H9 (cell line): ENCODE data around the gene WASF3. TPM values are rescaled to one million over a fixed set of nuclear protein-coding genes. Genes with fewer than 3 reads are reported as not detected.

ENCODE experiments used
- DNase-seq: peaks from one replicate; pipeline ENCODE4 v3.0.0-alpha.2; 2017
- H2AFZ ChIP-seq: one replicate; pipeline ENCODE4 v1.6.1; 2013; ENCODE audit warnings: mild to moderate bottlenecking, low read length, control low read depth, moderate library complexity
- H2AK5ac ChIP-seq: 2 replicates; pipeline ENCODE4 v1.6.1; 2013; ENCODE audit warnings: low read length, control low read depth, mixed read lengths; ENCODE audit not compliant: insufficient read length
- H2BK120ac ChIP-seq: one replicate; pipeline ENCODE4 v1.6.1; 2013; ENCODE audit warnings: low read depth, mild to moderate bottlenecking, low read length, control low read depth, inconsistent platforms; ENCODE audit not compliant: poor library complexity, severe bottlenecking
- H2BK12ac ChIP-seq: 2 replicates; pipeline ENCODE4 v1.6.1; 2013; ENCODE audit warnings: low read length, control low read depth, mixed read lengths, low read depth; ENCODE audit not compliant: insufficient read length
- H2BK15ac ChIP-seq: 2 replicates; pipeline ENCODE4 v1.6.1; 2013; ENCODE audit warnings: low read depth, low read length, control low read depth
- H2BK20ac ChIP-seq: one replicate; pipeline ENCODE4 v1.6.1; 2013; ENCODE audit warnings: low read depth, mild to moderate bottlenecking, low read length, control low read depth, inconsistent platforms; ENCODE audit not compliant: poor library complexity, severe bottlenecking
- H2BK5ac ChIP-seq: 2 replicates; pipeline ENCODE4 v1.6.1; 2013; ENCODE audit warnings: low read length, control low read depth, mixed read lengths; ENCODE audit not compliant: insufficient read length
- H3K14ac ChIP-seq: 2 replicates; pipeline ENCODE4 v1.6.1; 2013; ENCODE audit warnings: low read length, control low read depth; ENCODE audit not compliant: insufficient read depth
- H3K18ac ChIP-seq: 2 replicates; pipeline ENCODE4 v1.6.1; 2013; ENCODE audit warnings: low read depth, mild to moderate bottlenecking, mixed read lengths, low read length, control low read depth; ENCODE audit not compliant: insufficient read length
- H3K23ac ChIP-seq: 2 replicates; pipeline ENCODE4 v1.6.1; 2013; ENCODE audit warnings: low read length, control low read depth, mixed read lengths, low read depth; ENCODE audit not compliant: insufficient read length
- H3K23me2 ChIP-seq: 2 replicates; pipeline ENCODE4 v1.6.1; 2013; ENCODE audit warnings: low read depth, mild to moderate bottlenecking, mixed read lengths, low read length, control low read depth; ENCODE audit not compliant: insufficient read length, poor library complexity, severe bottlenecking
- H3K27ac ChIP-seq: 2 replicates; pipeline ENCODE4 v1.5.1; 2013; ENCODE audit warnings: low read length, control low read depth, mixed read lengths, low read depth; ENCODE audit not compliant: insufficient read length
- H3K27me3 ChIP-seq: 2 replicates; pipeline ENCODE4 v1.6.1; 2013; ENCODE audit warnings: low read length, control low read depth, inconsistent platforms; ENCODE audit not compliant: insufficient read depth
- H3K4ac ChIP-seq: 2 replicates; pipeline ENCODE4 v1.6.1; 2013; ENCODE audit warnings: low read depth, mild to moderate bottlenecking, control low read depth, inconsistent platforms, low read length, moderate library complexity
- H3K4me1 ChIP-seq: 2 replicates; pipeline ENCODE4 v1.6.1; 2013; ENCODE audit warnings: low read length, control low read depth, inconsistent platforms; ENCODE audit not compliant: insufficient read depth
- H3K4me2 ChIP-seq: 2 replicates; pipeline ENCODE4 v1.6.1; 2013; ENCODE audit warnings: low read length, control low read depth, mixed read lengths; ENCODE audit not compliant: insufficient read length, insufficient read depth
- H3K56ac ChIP-seq: 2 replicates; pipeline ENCODE4 v1.6.1; 2013; ENCODE audit warnings: low read depth, mild to moderate bottlenecking, mixed read lengths, low read length, control low read depth; ENCODE audit not compliant: insufficient read length
- H3K79me1 ChIP-seq: 2 replicates; pipeline ENCODE4 v1.6.1; 2013; ENCODE audit warnings: low read depth, mild to moderate bottlenecking, moderate library complexity, low read length, control low read depth, inconsistent platforms; ENCODE audit not compliant: insufficient read depth, poor library complexity, severe bottlenecking
- H3K79me2 ChIP-seq: 2 replicates; pipeline ENCODE4 v1.6.1; 2013; ENCODE audit warnings: low read length, control low read depth, inconsistent platforms; ENCODE audit not compliant: insufficient read depth
- H3K9ac ChIP-seq: 2 replicates; pipeline ENCODE4 v1.6.1; 2013; ENCODE audit warnings: low read length, control low read depth, mixed read lengths; ENCODE audit not compliant: insufficient read length; ENCODE audit errors: extremely low read depth
- H3K9me3 ChIP-seq: one replicate; pipeline ENCODE4 v1.6.1; 2013; ENCODE audit warnings: low read depth, low read length, inconsistent platforms; ENCODE audit not compliant: control insufficient read depth
- H3T11ph ChIP-seq: one replicate; pipeline ENCODE4 v1.6.1; 2013; ENCODE audit warnings: mild to moderate bottlenecking, low read length, control low read depth, inconsistent platforms
- H4K20me1 ChIP-seq: one replicate; pipeline ENCODE4 v1.6.1; 2013; ENCODE audit not compliant: control insufficient read depth, insufficient read length, insufficient read depth
- H4K5ac ChIP-seq: 2 replicates; pipeline ENCODE4 v1.6.1; 2013; ENCODE audit warnings: low read depth, mild to moderate bottlenecking, mixed read lengths, low read length, control low read depth; ENCODE audit not compliant: insufficient read length
- H4K8ac ChIP-seq: replicated peaks from 2 replicates; pipeline ENCODE4 v1.6.1; 2013; ENCODE audit warnings: low read length, control low read depth, mixed read lengths, low read depth; ENCODE audit not compliant: insufficient read length
- H4K91ac ChIP-seq: 2 replicates; pipeline ENCODE4 v1.6.1; 2013; ENCODE audit warnings: low read depth, mild to moderate bottlenecking, moderate library complexity, mixed read lengths, low read length, control low read depth; ENCODE audit not compliant: insufficient read length
- H3K27ac Mint-ChIP-seq, 3 experiments: 2 replicates in 2 of 3; 3 replicates in 1 of 3; pipeline ENCODE4 v1.8.0; 2020 to 2021; ENCODE audit warnings: mixed read lengths in 3 of 3, mild to moderate bottlenecking in 1 of 3, moderate library complexity in 1 of 3
- H3K27me3 Mint-ChIP-seq: 2 replicates; pipeline ENCODE4 v1.8.0; 2021; ENCODE audit warnings: low read depth, mild to moderate bottlenecking, moderate library complexity, mixed read lengths
- H3K36me3 Mint-ChIP-seq, 3 experiments: 2 replicates in 2 of 3; 3 replicates in 1 of 3; pipeline ENCODE4 v1.8.0; 2020 to 2021; ENCODE audit warnings: low read depth in 3 of 3, mixed read lengths in 3 of 3; ENCODE audit not compliant: insufficient read depth in 1 of 3
- H3K4me1 Mint-ChIP-seq, 2 experiments: 2 replicates each; pipeline ENCODE4 v1.8.0; 2020; ENCODE audit warnings: mixed read lengths in 2 of 2
- H3K4me3 Mint-ChIP-seq, 2 experiments: 2 replicates in 1 of 2; 3 replicates in 1 of 2; pipeline ENCODE4 v1.8.0; 2020 to 2021; ENCODE audit warnings: mild to moderate bottlenecking in 2 of 2, mixed read lengths in 2 of 2, moderate library complexity in 1 of 2
- H3K9me3 Mint-ChIP-seq, 2 experiments: 2 replicates in 1 of 2; 3 replicates in 1 of 2; pipeline ENCODE4 v1.8.0; 2020; ENCODE audit warnings: mild to moderate bottlenecking in 2 of 2, mixed read lengths in 2 of 2, moderate library complexity in 1 of 2
- WGBS: extraction: QIAGEN DNeasy Blood & Tissue Kit; methylation state at CpG from one replicate; pipeline ENCODE4 v1.1.7; 2013; ENCODE audit warnings: missing lambda C conversion rate, low lambda C conversion rate, mixed read lengths; ENCODE audit not compliant: insufficient read length; ENCODE audit errors: extremely low coverage; 5-methylcytosine and 5-hydroxymethylcytosine counted together
- total RNA-seq: library from RNA; stranded (reverse); gene quantifications from 2 replicates; pipeline ENCODE4 v1.2.1, GENCODE V29; 2021
- TF ChIP-seq, protein P1 (sequence below): fragments of 200-600 bp; sonication (generic); conservative IDR thresholded peaks from 3 replicates; pipeline ENCODE4 v1.8.0; 2021; ENCODE audit warnings: antibody characterized with exemption, mild to moderate bottlenecking

Gene WASF3
- total RNA-seq, 1 experiment from 2014 or later, result 22.2 TPM

GRCh38 chr13:26599860-26600259, 42.4 kb downstream of the WASF3 start:
- Histone ChIP-seq H3K56ac (no peak overlapping the region), H3K14ac (no peak overlapping the region), H3K18ac (no peak overlapping the region), H2AK5ac (no peak overlapping the region), H3K23me2 (no peaks in the 10 kb centered on the region), H4K8ac (no peak overlapping the region), H2BK5ac (no peak overlapping the region), H2BK15ac (no peak overlapping the region), H3K79me1 (peaks cover 3% of the 10 kb centered on the region), H3K27ac (no peak overlapping the region), H3K4ac (no peak overlapping the region), H3K23ac (no peak overlapping the region), H3K27me3 (no peaks in the 10 kb centered on the region), H2BK120ac (no peak overlapping the region), H3K79me2 (peaks cover 2% of the 10 kb centered on the region; the same call in 1 of the 2 replicates), H3K9me3 (no peaks in the 10 kb centered on the region), H4K5ac (no peak overlapping the region), H2AFZ (no peak overlapping the region), H3T11ph (no peak overlapping the region), H3K9ac (no peak overlapping the region), H3K4me2 (no peak overlapping the region), H4K91ac (no peak overlapping the region), H2BK12ac (no peak overlapping the region), H4K20me1 (no peaks in the 10 kb centered on the region), H3K4me1 (peaks cover 3% of the 10 kb centered on the region; the same call in 1 of the 2 replicates), H2BK20ac (no peak overlapping the region)
- H3K4me1 Mint-ChIP-seq, result peaks cover 11 to 12% of the 10 kb centered on the region in 2 experiments
- no peak for DNase-seq
- no peak overlapping the region for H3K4me3 Mint-ChIP-seq
- H3K27ac Mint-ChIP-seq, result no peak overlapping the region
- H3K36me3 Mint-ChIP-seq, result peaks cover 3 to 11% (median 8%) of the 10 kb centered on the region in 3 experiments; a peak in 5 of 7 replicates
- peaks cover 11% of the 10 kb centered on the region in 2 experiments for H3K9me3 Mint-ChIP-seq
- TF ChIP-seq, protein P1, sequence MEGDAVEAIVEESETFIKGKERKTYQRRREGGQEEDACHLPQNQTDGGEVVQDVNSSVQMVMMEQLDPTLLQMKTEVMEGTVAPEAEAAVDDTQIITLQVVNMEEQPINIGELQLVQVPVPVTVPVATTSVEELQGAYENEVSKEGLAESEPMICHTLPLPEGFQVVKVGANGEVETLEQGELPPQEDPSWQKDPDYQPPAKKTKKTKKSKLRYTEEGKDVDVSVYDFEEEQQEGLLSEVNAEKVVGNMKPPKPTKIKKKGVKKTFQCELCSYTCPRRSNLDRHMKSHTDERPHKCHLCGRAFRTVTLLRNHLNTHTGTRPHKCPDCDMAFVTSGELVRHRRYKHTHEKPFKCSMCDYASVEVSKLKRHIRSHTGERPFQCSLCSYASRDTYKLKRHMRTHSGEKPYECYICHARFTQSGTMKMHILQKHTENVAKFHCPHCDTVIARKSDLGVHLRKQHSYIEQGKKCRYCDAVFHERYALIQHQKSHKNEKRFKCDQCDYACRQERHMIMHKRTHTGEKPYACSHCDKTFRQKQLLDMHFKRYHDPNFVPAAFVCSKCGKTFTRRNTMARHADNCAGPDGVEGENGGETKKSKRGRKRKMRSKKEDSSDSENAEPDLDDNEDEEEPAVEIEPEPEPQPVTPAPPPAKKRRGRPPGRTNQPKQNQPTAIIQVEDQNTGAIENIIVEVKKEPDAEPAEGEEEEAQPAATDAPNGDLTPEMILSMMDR, result no peak
- no peaks in the 10 kb centered on the region for H3K27me3 Mint-ChIP-seq
- no CpG with 5 or more reads among the region's 1 CpG for WGBS
